ENCODE results near the gene VPS36.
A peak's percentile ranks its signal among the peaks of the same experiment; 100 is the strongest.
"Not testable (repeated sequence)": the region's sequence is repeated elsewhere in the genome, so short reads cannot be mapped to it uniquely, and the experiment has no call there.

VPS36 gene

GRCh38 chr13:52450012-52450792 lies at the start of gene VPS36:
Gene VPS36 (minus strand): TSS chr13:52450634. CDS start chr13:52450594, 40 bp downstream.
- peak; percentile 84 to 92 for DNase-seq (ENCODE audit: low read depth in 2 of 2)

GRCh38 chr13:52497979-52498378 lies 47.5 kb upstream of the VPS36 start:
- not testable (repeated sequence) for DNase-seq (ENCODE audit: low read depth in 2 of 2)

- not testable (repeated sequence) for DNase-seq (ENCODE audit: low read depth in 2 of 2)
These were observed 43.8 kb upstream of the VPS36 start for GRCh38 chr13:52494241-52494640.

- DNase-seq (ENCODE audit: low read depth in 2 of 2) = not testable (repeated sequence)
These were observed 40.6 kb upstream of the VPS36 start for GRCh38 chr13:52491015-52491414.

GRCh38 chr13:52488763-52489162 lies 38.3 kb upstream of the VPS36 start:
- not testable (repeated sequence) for DNase-seq (ENCODE audit: low read depth in 2 of 2)

GRCh38 chr13:52487078-52487477 lies 36.6 kb upstream of the VPS36 start:
- not testable (repeated sequence) for DNase-seq (ENCODE audit: low read depth in 2 of 2)

- not testable (repeated sequence) for DNase-seq (ENCODE audit: low read depth in 2 of 2)
These were observed 30.4 kb upstream of the VPS36 start for GRCh38 chr13:52480677-52481428.

- DNase-seq (ENCODE audit: low read depth in 2 of 2) = not testable (repeated sequence)
These were observed 18.1 kb upstream of the VPS36 start for GRCh38 chr13:52468487-52468886.

- no peak for DNase-seq (ENCODE audit: low read depth in 2 of 2)
These were observed 13.1 kb upstream of the VPS36 start for GRCh38 chr13:52463526-52463925.

- DNase-seq (ENCODE audit: low read depth in 2 of 2) = no peak
These were observed 10.8 kb upstream of the VPS36 start for GRCh38 chr13:52461265-52461664.

- DNase-seq (ENCODE audit: low read depth in 2 of 2) = no peak
These were observed 9.2 kb upstream of the VPS36 start for GRCh38 chr13:52459668-52460067.

- DNase-seq (ENCODE audit: low read depth in 2 of 2) = peak; percentile 64 to 68
These were observed 5.2 kb upstream of the VPS36 start for GRCh38 chr13:52455677-52456041.

GRCh38 chr13:52454820-52455676 lies 4.6 kb upstream of the VPS36 start, which contains the start of gene CKAP2:
Gene CKAP2 (plus strand): TSS chr13:52455478. CDS start chr13:52455557, 79 bp downstream.
- DNase-seq (ENCODE audit: low read depth in 2 of 2) = peak; percentile 86 to 88

- no peak for DNase-seq (ENCODE audit: low read depth in 2 of 2)
These were observed 4.0 kb upstream of the VPS36 start for GRCh38 chr13:52454459-52454819.

- no peak for DNase-seq (ENCODE audit: low read depth in 2 of 2)
These were observed 2.0 kb upstream of the VPS36 start for GRCh38 chr13:52452470-52452869.

GRCh38 chr13:52451135-52451804 lies 836 bp upstream of the VPS36 start:
- no peak for DNase-seq (ENCODE audit: low read depth in 2 of 2)

- no peak for DNase-seq (ENCODE audit: low read depth in 2 of 2)
These were observed 321 bp upstream of the VPS36 start for GRCh38 chr13:52450793-52451116.

- no peak for DNase-seq (ENCODE audit: low read depth in 2 of 2)
These were observed 963 bp downstream of the VPS36 start for GRCh38 chr13:52449331-52450011.

- no peak for DNase-seq (ENCODE audit: low read depth in 2 of 2)
These were observed 2.5 kb downstream of the VPS36 start for GRCh38 chr13:52447815-52448552.

- DNase-seq (ENCODE audit: low read depth in 2 of 2) = no peak
These were observed 3.1 kb downstream of the VPS36 start for GRCh38 chr13:52447354-52447753.

Measured in stimulated activated CD8-positive, alpha-beta memory T cell treated with anti-CD3 and anti-CD28 coated beads, Interleukin-7, amount 100 ng/mL, for 4 hours (primary cell).